MCF 10A (cell line): ENCODE measurements around the gene STAMBP. TPM values are rescaled to one million over a fixed set of nuclear protein-coding genes. Genes with fewer than 3 reads are reported as not detected.
"Not testable (repeated sequence)": the region's sequence is repeated elsewhere in the genome, so short reads cannot be mapped to it uniquely, and the experiment has no call there.

Experiments
- BruUV-seq: library from RNA; stranded (reverse); fragments of 400-500 nt; replicated peaks from 2 replicates; lab custom pipeline; 2021; lab: Mats Ljungman, UMichigan
- CTCF ChIA-PET: fragments of 300-600 bp; sonication (Branson Sonifier 250); formaldehyde crosslinking; extraction: SDS; loops from one replicate; lab custom pipeline; 2021; ENCODE audit warnings: antibody characterized with exemption, inconsistent platforms; lab: Yijun Ruan, JAX
- POLR2A ChIA-PET: fragments of 300-600, 350-650 bp; sonication (Branson Sonifier 250); formaldehyde crosslinking; extraction: SDS; loops from one replicate; lab custom pipeline; 2020; ENCODE audit warnings: antibody characterized with exemption, inconsistent platforms; lab: Yijun Ruan, JAX
- DNase-seq: peaks from one replicate; pipeline ENCODE4 v3.0.0-alpha.2; 2018; ENCODE audit not compliant: unreplicated experiment
- H3K27ac Mint-ChIP-seq: one replicate; pipeline ENCODE4 v1.8.0; 2022; ENCODE audit warnings: mild to moderate bottlenecking, low read depth, mixed read lengths; ENCODE audit not compliant: unreplicated experiment
- H3K27me3 Mint-ChIP-seq: one replicate; pipeline ENCODE4 v1.8.0; 2022; ENCODE audit warnings: mixed read lengths; ENCODE audit not compliant: insufficient read depth, unreplicated experiment
- H3K36me3 Mint-ChIP-seq: one replicate; pipeline ENCODE4 v1.8.0; 2022; ENCODE audit warnings: mild to moderate bottlenecking, moderate library complexity, mixed read lengths; ENCODE audit not compliant: insufficient read depth, unreplicated experiment
- H3K4me1 Mint-ChIP-seq: one replicate; pipeline ENCODE4 v1.8.0; 2022; ENCODE audit warnings: mixed read lengths; ENCODE audit not compliant: insufficient read depth, unreplicated experiment
- H3K4me3 Mint-ChIP-seq: one replicate; pipeline ENCODE4 v1.8.0; 2022; ENCODE audit warnings: mild to moderate bottlenecking, moderate library complexity, mixed read lengths; ENCODE audit not compliant: unreplicated experiment
- H3K9me3 Mint-ChIP-seq: one replicate; pipeline ENCODE4 v1.8.0; 2022; ENCODE audit warnings: mixed read lengths; ENCODE audit not compliant: unreplicated experiment
- intact Hi-C: fragments of 100-400 bp; cut with micrococcal nuclease; formaldehyde crosslinking; loops from 2 replicates; pipeline ENCODE4 v1.14.1; 2022
- total RNA-seq: library from RNA; stranded (reverse); gene quantifications from 2 replicates; pipeline ENCODE4 v1.2.3, GENCODE V29; 2022
- TF ChIP-seq, protein P1 (sequence below): fragments of 200-600 bp; IDR thresholded peaks from one replicate; pipeline ENCODE4 v1.8.0; 2022; ENCODE audit warnings: antibody characterized with exemption, mild to moderate bottlenecking; ENCODE audit not compliant: unreplicated experiment

The STAMBP gene
- total RNA-seq, 1 experiment from 2014 or later = 66.3 TPM

DNA sequence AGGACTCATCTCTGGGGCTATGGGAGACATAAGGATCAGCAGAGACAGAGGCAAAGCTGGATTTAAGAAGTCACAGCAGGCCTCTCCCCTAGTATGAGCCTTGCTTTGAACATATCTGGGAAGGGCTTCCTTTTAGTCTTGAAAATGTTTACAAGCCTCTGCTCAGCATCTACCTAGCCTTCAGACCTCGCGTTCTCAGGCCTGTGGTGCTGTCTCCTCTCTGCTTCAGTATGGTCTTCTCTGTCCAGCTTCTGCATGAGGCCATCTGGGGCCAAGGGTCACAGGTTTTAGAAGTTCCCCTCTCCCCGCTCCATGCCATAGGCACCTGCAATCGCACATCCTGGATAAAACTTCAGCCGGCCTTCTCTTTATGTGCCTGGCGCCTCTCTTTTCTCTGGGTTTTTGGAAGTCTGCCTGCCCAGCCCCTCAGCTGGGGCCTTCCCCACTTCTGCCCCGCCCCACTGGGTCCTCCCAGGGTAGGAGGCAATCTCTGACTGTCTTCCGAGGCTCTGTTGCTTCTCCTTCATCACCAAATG is 71.1 kb downstream of the STAMBP start:
- Mint-ChIP-seq H3K36me3 (no peaks in the 10 kb centered on the region), H3K27me3 (no peaks in the 10 kb centered on the region), H3K9me3 (no peaks in the 10 kb centered on the region), H3K4me3 (no peak overlapping the region), H3K27ac (no peak overlapping the region), H3K4me1 (no peaks in the 10 kb centered on the region)
- ChIA-PET POLR2A (no interaction called here), CTCF (no interaction called here)
- TF ChIP-seq, protein P1, sequence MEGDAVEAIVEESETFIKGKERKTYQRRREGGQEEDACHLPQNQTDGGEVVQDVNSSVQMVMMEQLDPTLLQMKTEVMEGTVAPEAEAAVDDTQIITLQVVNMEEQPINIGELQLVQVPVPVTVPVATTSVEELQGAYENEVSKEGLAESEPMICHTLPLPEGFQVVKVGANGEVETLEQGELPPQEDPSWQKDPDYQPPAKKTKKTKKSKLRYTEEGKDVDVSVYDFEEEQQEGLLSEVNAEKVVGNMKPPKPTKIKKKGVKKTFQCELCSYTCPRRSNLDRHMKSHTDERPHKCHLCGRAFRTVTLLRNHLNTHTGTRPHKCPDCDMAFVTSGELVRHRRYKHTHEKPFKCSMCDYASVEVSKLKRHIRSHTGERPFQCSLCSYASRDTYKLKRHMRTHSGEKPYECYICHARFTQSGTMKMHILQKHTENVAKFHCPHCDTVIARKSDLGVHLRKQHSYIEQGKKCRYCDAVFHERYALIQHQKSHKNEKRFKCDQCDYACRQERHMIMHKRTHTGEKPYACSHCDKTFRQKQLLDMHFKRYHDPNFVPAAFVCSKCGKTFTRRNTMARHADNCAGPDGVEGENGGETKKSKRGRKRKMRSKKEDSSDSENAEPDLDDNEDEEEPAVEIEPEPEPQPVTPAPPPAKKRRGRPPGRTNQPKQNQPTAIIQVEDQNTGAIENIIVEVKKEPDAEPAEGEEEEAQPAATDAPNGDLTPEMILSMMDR = no peak
- intact Hi-C loops = no loop called here
- no peak for DNase-seq
- no TSS peak for BruUV-seq

DNA sequence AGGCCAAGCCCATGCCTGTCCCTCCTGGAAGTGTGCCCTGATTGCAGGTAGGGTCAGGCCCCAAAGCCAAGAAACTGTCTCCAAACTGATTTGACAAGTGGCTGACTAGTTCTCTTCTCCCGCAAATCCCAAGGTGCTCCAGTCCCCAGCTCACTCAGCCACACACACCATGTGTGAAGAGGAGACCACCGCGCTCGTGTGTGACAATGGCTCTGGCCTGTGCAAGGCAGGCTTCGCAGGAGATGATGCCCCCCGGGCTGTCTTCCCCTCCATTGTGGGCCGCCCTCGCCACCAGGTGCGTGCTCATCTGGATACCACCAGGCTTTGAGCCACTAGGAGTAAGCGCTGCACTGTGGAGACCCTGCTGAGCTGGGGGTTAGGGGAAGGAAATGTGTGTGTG is 72.4 kb downstream of the STAMBP start:
- no TSS peak for BruUV-seq
- ChIA-PET POLR2A (interaction anchor here (0.7 kb wide), 1 partner anchor 54 kb away, joined by 3 read pairs; no protein-coding TSS in a partner anchor), CTCF (no interaction called here)
- H3K36me3 Mint-ChIP-seq = no peaks in the 10 kb centered on the region
- intact Hi-C loops = no loop called here
- H3K4me1 Mint-ChIP-seq = no peaks in the 10 kb centered on the region
- no peak for DNase-seq
- H3K27me3 Mint-ChIP-seq = no peaks in the 10 kb centered on the region
- no peak overlapping the region for H3K27ac Mint-ChIP-seq
- no peaks in the 10 kb centered on the region for H3K9me3 Mint-ChIP-seq
- no peak overlapping the region for H3K4me3 Mint-ChIP-seq
- TF ChIP-seq, protein P1 = no peak

GRCh38 chr2:73902284-73902683 is 73.5 kb downstream of the STAMBP start:
- intact Hi-C loops = no loop called here
- no peaks in the 10 kb centered on the region for H3K36me3 Mint-ChIP-seq
- TF ChIP-seq, protein P1 = no peak
- no peak overlapping the region for H3K4me3 Mint-ChIP-seq
- H3K9me3 Mint-ChIP-seq = no peaks in the 10 kb centered on the region
- no TSS peak for BruUV-seq
- ChIA-PET POLR2A (interaction anchor here (0.9 kb wide), 1 partner anchor 74 kb away, joined by 3 read pairs; the partner anchor contains the start of gene STAMBP), CTCF (no interaction called here)
- H3K27me3 Mint-ChIP-seq = no peaks in the 10 kb centered on the region
- H3K27ac Mint-ChIP-seq = no peak overlapping the region
- no peak for DNase-seq
- no peaks in the 10 kb centered on the region for H3K4me1 Mint-ChIP-seq

GRCh38 chr2:73903313-73903712 is 74.6 kb downstream of the STAMBP start:
- Mint-ChIP-seq H3K27me3 (no peaks in the 10 kb centered on the region), H3K27ac (no peak overlapping the region), H3K9me3 (no peaks in the 10 kb centered on the region), H3K4me3 (no peak overlapping the region), H3K36me3 (no peaks in the 10 kb centered on the region), H3K4me1 (no peaks in the 10 kb centered on the region)
- no peak for DNase-seq
- no TSS peak for BruUV-seq
- ChIA-PET CTCF (interaction anchor here (0.9 kb wide), 1 partner anchor 12 kb away, joined by 5 read pairs; no protein-coding TSS in a partner anchor), POLR2A (interaction anchor here (0.9 kb wide), 1 partner anchor 75 kb away, joined by 3 read pairs; the partner anchor contains the start of gene STAMBP)
- intact Hi-C loops = no loop called here
- TF ChIP-seq, protein P1 = no peak

DNA sequence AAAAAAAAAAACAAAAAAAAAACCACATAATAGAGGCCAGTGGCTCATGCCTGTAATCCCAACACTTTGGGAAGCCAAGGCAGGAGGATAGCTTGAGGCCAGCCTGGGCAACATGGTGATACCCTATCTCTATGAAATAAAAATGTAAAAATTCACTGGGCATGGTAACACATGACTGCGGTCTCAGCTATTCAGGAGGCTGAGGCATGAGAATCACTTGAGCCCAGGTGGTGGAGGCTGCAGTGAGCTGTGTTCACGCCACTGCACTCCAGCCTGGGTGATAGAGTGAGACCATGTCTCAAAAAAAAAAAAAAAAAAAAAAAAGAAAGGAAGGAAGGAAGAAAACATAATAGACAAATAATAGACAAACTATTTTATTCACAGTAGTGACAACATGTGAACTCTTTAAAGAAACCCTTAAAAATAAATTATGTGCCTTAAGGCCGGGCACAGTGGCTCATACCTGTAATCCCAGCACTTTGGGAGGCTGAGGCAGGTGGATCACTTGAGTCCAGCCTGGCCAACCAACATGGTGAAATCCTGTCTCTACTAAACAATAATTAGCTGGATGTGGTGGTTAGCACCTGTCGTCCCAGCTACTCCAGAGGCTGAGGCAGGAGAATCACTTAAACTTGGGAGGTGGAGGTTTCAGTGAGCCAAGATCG is 75.3 kb downstream of the STAMBP start:
- BruUV-seq, H3K27me3 Mint-ChIP-seq, DNase-seq, H3K9me3 Mint-ChIP-seq, H3K4me3 Mint-ChIP-seq, intact Hi-C loops, POLR2A ChIA-PET, H3K36me3 Mint-ChIP-seq, CTCF ChIA-PET, H3K27ac Mint-ChIP-seq, H3K4me1 Mint-ChIP-seq: not testable (repeated sequence)
